GM10847 (cell line): Measurements from ENCODE around the gene PLCB4.

Source experiments
- POLR2A ChIP-seq: IDR thresholded peaks from 2 replicates; pipeline ENCODE4 v1.6.1; 2011; ENCODE audit not compliant: insufficient read length; ENCODE audit errors: extremely low read depth

The PLCB4 gene

DNA sequence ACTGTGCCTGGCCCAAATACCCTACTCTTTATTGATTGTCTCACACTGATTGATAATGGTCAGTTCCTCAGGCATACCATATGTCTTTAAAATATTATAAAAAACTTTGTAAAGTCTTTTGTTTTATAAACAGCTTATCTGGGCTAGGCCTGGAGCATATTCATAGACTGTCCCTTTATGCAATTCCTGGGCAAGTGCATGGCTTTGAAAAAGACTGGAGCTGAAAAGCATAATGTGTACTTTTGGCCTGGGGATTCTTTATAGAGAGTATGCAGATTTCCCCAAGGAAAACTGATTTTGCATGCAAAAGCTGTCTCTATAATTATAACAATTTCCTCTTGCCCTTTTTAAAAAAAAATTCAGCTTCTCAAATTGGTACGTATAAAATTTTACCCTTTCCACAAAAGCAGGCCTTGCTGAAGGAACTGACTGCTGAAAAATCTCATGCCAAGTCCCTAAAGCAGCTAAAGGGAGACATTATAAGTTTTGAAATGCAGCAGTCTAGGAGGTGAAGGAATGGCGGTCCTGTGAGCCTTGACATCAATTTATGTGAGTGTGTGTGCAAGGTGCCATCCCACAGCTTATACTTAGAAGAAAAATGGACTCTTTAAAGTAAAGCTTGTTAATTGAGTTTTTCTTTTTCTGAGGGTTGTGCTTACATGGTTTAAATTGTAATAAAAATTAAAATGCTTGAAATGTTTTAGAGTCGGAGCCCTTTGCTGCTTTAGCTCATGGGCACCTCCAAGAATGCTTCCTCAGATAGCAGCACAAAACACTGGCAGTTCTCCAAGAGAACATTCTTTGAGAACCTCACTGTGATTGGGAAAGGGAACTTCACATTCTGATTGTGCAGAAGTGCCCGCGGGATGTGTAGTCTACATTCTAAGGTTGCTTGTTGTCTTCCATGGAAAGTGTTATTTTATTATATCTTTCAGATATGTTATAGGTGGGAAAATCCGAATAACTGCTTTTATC is 43.9 kb downstream of the PLCB4 start:
- no peak for TF ChIP-seq POLR2A

DNA sequence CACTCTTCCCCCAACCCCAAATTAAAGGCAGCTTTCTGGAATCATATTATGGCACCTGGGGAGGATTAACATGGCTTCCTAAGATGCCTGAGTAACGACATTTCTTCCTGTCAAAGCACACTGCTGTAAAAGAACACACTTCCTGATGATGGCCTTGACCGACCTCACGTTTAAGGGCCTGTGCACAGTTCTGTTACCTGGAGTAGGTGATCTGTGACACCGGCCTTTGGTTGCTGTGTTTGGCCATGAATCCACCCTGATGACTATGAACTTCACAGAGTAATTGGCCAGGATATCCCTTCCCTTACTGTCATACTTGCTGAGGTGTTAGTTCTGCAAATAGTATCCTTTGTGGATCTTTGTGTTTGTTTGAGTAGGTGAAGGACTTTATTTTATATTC is 45.8 kb downstream of the PLCB4 start:
- no peak for TF ChIP-seq POLR2A

DNA sequence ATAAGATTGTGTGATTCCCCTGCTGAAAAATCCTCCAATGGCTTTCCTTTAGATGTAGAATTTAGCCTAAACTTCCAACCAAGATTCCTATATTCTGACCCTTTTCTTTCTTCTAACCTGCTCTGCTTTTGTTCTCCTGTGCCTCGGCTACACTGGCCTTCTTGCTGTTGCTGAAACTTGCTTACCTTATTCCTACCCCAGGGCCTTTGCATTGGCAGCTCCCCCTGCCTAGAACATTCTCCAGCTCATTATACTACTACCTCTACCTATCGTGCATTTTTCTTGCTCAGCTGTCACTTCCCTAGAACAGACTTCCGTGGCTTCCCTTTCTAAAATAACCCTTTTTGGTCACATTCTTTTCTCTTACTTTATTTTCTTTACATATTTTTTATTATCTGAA is 48.7 kb downstream of the PLCB4 start:
- TF ChIP-seq POLR2A, result no peak

DNA sequence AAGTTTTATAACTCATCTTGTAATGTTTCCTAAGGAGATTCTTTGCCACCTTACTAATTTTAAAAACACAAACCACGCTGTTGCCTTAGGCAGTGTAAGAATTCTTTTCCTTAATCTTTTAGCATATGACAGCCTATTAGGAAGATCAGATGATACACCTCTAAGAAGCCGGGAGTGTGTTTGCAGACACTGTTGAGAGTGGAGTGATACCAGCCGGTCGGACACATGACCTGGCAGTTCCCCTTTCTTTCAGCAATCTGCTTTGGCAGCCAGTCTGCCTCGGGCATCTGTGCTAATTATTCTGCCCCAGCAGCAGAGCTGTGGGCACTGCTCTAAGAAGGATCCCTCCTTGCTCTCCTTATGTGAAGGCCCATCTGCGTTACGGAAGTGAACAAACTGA is 50.9 kb downstream of the PLCB4 start:
- TF ChIP-seq POLR2A, result no peak

DNA sequence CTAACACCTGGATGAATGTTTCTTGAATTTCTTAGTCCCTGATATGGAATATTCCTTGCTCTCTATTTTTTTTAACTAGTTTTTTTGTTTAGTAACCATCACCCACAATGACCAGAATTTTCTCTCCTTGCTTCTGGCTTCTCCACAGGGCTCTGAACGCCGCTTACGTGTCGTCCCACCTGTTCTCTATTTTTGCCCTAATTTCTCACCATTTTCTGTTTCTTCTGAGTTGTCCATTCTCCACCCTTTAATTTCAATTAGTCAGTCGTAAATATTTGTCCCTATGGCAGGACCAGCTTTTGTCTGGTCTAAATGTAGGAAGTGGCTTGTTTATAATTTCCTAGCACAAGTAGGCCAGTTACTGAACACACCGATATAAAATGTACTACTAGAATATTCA is 52.3 kb downstream of the PLCB4 start:
- TF ChIP-seq POLR2A, result no peak

DNA sequence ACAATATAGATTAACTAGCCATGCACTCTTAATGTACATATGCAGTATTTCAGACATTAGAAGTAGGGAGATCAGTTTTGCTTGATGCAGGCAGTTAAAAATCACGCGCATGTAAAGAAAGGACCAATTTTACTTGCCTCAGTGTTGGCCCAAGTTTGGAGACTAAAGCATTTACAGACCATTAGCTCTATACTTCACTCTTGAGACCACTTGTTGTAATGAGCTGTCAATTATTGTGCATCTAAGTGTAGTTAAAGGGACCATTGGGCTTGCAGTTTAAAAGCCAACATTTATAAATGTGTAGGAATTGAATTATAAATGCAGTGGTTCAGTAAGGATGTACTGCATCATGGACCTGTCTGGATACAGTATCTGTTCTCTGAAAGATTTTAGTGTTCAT is 53.7 kb downstream of the PLCB4 start:
- TF ChIP-seq POLR2A, result no peak

DNA sequence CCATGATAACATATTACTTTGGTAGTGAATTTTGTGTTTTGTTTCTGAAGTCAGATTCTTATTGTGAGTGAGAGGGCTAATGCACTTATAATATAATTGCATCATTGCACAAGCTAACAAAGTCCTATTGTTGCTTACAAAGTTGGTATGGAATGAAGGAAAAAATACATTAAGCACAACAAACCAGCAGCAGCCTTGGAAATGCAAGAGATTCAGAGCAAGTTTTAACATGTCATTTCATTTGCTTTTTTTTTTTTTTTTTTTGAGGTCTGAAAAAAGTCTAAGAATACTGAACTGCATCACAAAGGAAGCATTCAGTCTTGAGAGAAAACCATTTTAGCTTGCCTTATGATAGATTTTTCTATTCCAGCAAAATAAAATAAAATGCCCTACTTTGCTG is 57.6 kb downstream of the PLCB4 start:
- TF ChIP-seq POLR2A, result no peak

DNA sequence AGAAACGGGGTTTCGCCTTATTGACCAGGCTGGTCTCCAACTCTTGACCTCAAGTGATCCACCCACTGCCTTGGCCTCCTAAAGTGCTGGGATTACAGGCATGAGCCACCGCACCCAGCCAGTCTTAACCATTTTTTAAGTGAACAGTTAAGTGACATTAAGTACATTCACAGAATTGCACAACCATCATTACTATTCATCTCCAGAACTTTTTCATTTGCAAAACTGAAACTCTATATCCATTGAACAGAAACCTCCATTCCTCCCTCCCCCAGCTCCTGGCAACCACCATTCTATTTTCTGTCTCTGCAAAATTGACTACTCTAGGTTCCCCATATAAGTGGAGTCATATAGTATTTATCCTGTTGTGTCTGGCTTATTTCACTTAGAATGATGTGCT is 59.7 kb downstream of the PLCB4 start:
- TF ChIP-seq POLR2A, result no peak

DNA sequence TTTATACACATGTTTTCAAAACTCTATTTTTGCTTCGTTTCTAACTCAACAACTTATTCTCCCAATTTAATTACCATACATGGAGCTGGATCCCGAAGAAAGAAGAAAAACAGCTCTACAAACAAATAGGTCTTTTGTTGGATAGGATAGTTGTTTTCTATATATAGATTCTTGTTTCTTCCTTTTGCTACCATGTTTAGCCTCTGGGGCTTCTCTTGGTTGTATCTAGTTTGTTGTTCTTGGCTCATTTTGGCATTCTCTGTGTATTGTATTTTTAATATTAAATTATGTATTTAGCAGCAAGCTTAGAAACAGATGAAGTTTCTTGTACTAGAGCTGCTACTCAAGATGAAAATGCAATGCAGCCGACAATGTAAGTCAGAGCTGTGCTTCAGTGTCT is 60.9 kb downstream of the PLCB4 start:
- no peak for TF ChIP-seq POLR2A

DNA sequence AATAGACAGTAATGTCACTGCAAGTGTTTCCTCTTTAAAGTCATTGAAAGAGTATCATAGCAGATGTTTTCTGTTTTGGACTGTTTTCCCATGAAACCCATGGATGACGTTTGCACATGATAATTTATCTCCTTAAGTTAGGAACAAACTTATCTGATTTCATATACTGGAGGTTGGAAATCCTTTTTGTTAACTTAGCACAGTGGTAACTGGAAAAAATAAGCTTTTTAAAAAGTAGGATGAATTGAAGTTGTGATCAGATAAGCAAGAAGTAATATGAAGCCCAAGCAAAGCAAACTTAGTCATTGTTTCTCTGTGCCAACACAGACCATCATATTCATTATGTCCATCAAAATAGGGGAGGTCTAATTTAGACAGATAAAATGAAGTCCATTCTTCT is 61.6 kb downstream of the PLCB4 start:
- TF ChIP-seq POLR2A, result no peak

DNA sequence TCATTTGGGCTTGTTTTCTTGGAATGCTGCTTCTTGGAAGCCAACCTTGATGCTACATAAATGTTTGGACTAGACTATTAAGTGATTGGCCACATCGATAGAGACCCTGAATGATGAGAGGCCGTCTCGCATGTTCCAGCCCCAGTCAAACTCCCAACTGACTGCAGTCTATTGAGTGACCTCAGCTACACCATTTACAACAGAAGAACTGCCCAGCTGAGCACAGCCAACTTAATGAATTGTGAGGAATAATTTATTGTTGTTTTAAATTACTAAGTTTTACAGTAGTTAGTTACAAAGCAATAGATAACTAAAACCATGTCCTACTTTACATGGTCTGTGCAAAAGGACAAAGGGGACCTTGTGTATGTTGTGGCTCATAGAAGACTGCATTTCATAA is 63.0 kb downstream of the PLCB4 start:
- no peak for TF ChIP-seq POLR2A

DNA sequence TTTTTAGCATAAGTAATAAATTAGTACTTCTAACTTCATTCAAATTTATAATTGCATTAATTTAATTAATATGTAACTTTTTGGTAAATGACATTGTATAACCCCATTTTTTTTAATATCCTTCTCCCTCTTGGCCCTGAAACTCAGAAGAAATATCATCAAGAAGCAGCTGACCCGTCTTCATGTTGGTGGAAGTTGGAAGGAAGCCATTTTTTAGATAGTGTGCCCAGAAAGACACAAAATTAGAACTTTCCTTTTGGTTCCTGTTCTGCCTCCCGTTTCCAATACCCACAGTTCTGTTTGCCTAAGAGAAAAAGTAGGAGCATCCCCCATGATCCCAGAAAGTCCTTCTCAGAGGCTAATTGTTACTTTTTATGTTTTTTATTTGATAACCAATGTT is 65.5 kb downstream of the PLCB4 start:
- no peak for TF ChIP-seq POLR2A

DNA sequence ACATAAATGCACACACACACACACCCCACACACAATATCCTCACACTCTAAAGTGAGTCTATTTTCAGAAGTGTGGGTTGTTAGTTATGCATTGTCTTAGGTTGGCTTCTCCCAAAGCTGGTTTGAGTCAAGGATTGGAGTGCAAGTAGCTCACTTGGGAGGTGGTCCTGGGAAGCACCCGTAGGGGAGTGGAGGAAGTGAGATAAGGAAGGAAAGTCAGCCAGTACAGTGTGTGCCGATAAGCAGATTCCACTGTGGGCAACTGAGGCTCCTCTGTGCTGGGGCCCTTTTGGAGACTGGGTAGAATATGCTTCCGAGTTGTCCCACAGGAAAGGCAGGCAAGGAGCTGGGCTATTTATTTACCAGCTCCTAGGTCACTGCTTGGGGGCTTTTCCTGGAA is 67.2 kb downstream of the PLCB4 start:
- no peak for TF ChIP-seq POLR2A

DNA sequence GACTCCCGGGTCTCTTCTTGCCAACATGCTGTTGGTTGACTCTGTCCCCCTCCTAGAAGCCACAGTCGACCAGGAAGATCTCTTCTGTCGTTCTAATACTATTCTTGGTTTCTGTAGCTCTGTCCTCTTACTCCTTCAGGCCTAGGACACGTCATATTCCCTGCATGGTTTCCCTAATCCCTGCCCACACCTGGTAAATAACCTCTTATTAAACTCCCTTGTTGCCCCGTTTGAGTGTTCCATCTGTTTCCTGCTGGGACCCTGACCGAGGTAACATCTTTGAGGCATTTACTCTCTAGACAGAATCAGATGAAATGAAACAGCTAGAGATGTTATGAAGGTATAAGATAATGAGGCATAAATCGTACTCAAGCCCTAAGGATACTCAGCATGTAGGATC is 68.1 kb downstream of the PLCB4 start:
- TF ChIP-seq POLR2A, result no peak

DNA sequence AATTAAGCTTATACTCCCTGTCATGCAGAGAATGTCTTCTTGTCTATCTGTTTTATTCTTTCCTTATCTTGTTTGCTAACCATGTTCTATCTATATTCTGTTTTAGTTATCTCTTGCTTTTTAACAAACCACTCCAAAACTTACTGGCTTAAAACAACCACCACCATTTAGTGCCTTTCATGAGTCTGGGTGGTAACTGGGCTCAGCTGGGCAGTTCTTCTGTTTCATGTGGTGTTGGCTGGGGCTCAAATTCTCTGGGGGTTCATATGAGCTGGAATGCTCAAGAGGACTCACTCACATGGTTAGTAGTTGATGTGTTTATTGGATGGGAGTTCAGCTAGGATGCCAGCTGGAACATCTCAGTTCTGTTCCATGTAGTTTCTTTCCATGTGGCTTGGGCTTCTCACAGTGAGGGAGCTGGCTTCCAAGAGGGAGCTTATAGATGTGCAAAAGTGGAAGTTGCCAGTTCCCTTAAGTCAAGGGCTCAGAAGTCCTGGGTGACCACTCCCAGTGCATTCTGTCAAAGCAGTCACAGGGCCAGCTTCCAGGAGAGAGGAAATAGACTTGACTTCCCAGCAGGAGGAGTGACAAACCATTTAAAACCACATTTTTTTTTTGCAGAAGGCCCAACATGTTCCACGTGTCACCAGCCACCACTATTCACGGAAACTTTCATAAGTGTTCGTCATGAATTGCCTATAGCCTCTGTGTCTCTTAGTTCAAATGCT is 70.4 kb downstream of the PLCB4 start:
- no peak for TF ChIP-seq POLR2A

DNA sequence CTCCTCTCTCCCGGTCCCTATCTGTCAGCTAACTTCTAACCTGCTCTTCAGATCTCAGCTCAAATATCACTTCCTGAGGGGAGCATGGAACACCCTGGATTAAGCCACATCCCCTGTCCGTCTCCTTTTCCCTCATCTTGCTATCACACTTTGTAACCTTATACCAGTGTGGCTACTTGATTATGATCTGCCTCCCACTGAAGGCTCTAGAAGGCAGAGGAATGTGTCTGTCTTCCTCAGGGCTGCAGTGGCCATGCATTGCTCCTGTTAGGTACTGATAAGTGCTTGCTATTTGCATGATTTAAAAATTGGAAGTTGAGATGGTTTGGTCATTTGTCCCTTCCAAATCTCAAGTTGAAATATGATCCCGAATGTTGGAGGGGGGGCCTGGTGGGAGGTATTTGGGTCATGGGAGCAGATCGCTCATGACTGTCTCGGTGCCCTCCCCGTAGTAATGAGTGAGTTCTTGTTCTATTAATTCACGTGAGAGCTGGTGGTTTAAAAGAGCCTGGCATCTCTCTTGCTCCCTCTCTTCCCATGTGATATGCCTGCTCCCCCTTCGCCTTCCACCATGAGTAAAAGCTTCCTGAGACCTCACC is 71.4 kb downstream of the PLCB4 start:
- no peak for TF ChIP-seq POLR2A
